ENCODE measurements around the gene POLR2B.
A peak's percentile ranks its signal among the peaks of the same experiment; 100 is the strongest.
"Not testable (repeated sequence)": the region's sequence is repeated elsewhere in the genome, so short reads cannot be mapped to it uniquely, and the experiment has no call there.

POLR2B gene

DNA sequence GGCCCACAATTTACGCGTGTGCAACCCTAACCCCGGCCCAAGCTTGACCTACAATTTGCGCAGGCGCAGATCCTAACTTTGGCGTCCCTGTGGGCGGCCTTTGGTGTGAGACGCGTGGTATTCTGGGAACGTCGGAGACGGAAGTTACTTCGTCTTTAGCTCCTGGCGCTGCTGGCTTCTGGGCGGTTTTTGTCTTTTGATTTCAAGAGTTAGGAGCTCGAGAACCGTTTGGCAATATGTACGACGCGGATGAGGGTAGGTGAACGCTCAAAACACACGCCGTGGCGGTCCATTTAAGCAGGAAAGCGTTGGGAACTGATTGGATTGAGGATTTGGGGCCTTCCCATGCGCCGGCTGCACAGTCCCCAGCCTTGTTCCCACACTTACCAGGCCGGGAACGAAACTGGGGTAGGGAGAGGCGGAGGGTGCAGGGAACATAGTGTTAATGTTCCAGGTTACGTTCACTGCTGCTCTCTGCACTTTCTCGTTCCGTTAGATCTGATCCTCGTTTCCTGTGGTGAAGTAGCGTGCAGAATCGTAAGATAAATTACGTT lies at the start of gene POLR2B:
POLR2B (plus strand) TSS at position 147 of the 554 bp plus-strand sequence; CDS start at position 237, 90 bp downstream.
- peak; percentile 89 for DNase-seq

DNA sequence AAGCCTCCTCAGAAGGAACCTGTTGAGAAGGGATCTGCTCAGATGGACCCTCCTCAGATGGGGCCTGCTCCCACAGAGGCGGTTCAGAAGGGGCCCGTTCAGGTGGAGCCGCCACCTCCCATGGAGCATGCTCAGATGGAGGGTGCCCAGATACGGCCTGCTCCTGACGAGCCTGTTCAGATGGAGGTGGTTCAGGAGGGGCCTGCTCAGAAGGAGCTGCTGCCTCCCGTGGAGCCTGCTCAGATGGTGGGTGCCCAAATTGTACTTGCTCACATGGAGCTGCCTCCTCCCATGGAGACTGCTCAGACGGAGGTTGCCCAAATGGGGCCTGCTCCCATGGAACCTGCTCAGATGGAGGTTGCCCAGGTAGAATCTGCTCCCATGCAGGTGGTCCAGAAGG lies 48.1 kb upstream of the POLR2B start:
- DNase-seq = no peak

DNA sequence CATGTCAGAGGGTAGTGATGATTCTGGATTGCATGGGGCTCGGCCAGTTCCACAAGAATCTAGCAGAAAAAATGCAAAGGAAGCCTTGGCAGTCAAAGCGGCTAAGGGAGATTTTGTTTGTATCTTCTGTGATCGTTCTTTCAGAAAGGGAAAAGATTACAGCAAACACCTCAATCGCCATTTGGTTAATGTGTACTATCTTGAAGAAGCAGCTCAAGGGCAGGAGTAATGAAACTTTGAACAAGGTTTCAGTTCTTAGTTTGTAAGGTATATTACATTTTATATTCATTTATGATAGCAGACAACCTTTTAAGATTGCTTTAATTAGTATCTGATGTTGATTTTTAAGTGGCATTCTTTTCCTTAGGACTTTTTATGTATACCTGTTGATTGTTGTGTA lies 46.8 kb upstream of the POLR2B start:
- no peak for DNase-seq

DNA sequence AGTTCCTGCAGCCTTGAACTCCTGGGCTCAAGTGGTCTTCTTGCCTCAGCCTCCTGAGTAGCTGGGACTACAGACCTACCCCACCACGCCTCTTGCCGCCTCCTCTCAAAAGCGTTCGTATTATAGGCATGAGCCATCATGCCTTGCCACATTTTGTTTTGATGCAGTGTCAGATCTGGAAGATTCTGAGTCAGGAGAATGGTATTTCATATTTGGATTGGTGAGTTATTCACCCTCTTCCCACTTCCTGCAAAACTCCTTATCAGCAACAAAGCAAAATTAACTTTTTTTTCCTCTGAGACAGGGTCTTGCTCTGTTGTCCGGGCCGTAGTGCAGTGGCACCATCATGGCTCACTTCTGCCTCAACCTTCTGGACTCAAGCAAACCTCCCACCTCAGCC lies 41.4 kb upstream of the POLR2B start:
- DNase-seq = no peak

DNA sequence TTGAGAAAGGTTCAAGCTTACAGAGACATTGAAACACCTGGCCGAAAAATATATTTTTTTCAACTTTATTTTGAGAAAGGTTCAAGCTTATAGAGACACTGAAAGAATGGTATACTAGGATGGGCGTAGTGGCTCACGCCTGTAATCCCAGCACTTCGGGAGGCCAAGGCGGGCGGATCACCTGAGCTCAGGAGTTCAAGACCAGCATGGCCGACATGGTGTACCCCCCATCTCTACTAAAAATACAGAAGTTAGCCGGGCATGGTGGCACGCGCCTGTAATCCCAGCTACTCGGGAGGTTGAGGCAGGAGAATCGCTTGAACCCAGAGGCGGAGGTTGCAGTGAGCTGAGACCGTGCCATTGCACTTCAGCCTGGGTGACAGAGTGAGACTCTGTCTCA lies 38.9 kb upstream of the POLR2B start:
- DNase-seq = not testable (repeated sequence)

DNA sequence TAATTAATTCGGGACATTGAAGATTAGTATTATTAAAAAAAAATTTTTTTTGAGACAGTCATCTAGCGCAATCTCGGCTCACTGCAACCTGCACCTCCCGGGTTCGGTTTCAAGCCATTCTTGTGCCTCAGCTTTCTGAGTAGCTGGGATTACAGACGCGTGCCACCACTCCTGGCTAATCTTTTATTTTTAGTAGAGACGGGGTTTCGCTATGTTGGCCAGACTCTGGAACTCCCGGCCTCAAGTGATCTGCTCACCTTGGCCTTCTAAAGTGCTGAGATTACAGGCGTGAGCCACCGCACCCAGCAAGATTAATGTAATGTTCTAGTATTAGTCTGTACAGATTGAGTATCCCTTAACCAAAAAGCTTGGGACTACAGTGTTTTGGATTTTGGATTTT lies 38.3 kb upstream of the POLR2B start:
- no peak for DNase-seq

DNA sequence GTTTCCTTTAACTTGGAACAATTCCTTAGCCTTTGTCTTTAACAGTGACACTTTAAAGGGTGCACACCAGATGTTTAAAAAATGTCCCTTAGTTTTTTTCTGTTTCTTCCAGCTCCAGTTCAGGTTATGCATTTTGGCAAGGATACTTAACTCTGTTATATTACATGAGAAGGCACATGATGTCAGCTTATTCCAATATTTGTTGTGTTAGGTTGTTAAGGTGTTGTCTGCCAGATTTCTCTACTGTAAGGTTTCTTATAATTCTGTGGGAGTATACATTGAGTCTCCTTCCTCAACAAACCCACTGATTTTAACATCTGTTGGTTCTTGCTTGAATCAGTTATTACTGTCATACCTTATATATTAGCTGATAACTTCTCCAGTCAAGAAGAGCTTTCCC lies 37.7 kb upstream of the POLR2B start:
- DNase-seq = no peak

DNA sequence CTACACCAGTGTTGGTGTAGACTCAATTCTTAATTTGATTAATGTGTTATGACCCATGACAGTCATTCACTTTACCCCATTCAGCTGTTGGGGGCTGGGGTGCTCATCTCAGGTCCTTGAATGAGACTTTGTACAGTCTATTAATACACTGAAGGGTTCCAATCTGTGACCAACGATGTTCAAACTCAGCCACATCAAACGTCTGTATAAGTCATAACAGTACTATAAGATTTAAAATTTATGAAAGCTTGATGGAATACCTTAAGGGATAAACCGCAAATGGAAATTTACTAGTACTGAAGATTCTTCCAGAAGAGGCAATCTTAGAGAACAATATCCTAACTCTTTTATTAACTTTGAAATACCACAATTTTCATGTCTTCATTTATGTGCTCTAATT lies 37.3 kb upstream of the POLR2B start:
- no peak for DNase-seq

DNA sequence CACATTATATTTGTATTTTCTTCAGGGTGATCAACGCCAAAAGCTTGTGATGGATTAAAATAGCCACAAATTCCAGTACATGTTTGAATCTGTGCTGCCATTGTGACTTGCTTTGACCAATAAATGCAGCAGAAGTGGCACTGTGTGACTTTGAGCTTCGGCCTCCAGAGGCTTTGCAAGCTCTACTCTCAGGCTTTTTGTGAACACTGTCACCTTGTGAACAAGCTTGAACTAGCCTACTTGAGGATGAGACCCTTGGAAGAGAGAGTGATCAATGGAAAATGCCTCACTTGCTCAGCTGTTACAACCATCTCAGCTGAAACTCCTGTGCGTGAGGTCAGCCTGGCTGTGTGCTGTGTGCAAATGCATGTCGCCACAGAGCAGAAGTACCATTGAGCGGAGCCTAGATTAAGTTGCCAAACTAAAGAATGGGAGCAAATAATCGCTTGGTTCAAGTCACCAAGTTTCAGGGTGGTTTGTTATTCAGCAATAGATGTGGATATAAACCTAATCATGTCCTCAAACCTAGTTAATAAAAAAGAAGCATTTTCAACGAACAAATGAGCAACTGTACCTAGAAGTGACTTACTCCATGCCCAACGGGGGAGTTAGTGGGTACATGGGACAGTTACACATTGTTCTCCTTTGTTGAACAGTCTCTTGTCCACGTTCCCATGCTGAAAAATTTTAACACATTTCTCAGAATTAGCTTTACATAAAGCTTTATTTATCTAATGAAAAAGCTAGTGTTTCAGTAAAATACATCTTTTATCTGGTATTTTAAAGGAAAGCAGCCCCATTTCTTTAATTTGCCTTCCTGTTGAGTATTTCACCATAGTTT lies 24.8 kb upstream of the POLR2B start:
- DNase-seq = no peak

DNA sequence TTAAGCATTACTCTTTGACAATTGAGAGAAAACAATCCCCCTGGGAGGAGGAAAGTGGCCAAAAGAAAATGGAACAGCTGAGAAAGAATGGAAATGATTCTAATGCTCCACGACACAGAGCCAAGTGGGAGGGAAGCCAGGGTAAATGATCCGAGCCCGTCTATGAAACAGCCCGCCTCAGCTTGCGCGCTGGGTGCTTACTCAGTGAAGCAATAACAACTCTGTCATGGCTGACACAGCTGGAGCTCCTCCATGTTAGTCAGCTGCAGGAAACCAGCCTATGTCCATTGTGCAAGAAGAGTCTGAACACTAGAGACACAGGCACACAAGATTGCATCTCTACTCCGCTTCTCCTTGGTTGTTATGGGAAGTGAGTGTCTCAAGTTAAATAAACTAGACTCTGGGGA lies 20.6 kb upstream of the POLR2B start:
- DNase-seq = no peak

DNA sequence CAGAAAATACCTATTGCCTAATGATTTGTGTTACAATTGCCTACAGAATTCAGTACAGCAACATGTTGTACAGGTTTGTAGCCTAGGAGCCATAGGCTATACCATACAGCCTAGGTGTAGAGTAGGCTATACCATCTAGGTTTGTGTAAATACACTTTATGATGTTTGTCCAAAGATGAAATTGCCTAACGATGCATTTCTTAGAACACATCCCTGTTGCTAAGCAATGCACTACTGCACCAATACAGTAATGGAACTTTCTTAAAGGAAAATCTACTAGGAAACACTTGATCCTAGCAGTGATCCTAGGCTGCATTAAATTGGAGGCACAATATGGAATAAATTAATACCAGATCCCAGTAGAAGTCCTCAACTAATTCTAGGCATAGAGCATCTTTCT lies 19.6 kb upstream of the POLR2B start:
- DNase-seq = no peak

DNA sequence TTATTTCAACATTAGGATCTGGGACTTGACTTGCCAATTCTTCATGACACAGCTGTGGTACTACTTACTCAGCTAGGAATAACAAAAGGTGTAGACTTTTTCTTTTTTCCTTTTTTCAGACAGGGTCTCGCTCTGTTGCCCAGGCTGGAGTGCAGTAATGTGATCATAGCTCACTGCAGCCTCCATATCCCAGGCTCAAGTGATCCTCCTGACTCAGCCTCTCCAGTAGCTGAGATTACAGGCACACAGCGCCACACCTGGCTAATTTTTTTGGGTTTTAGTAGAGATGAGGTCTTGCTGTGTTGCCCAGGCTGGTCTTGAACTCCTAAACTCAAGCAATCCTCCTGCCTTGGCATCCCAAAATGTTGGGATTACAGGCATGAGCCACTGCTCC lies 17.6 kb upstream of the POLR2B start:
- no peak for DNase-seq

DNA sequence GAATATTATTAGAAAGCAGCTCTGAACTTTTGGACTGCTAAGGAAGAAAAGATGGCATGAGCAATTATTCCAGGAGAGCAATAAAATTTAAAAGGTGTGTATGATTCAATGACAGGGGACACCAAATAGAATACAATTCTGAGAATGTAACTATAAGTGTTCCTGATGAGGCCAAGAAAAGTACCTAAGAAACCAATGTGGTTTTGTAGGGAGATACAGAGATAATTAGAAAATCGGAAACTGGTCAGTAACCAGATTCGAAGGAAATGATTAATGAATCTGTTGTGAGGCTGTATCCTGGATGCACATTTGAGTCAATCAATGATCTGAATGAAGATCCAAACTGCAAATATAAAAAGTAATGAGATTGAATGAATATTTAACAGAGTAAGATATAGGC lies 7.3 kb upstream of the POLR2B start:
- DNase-seq = no peak

DNA sequence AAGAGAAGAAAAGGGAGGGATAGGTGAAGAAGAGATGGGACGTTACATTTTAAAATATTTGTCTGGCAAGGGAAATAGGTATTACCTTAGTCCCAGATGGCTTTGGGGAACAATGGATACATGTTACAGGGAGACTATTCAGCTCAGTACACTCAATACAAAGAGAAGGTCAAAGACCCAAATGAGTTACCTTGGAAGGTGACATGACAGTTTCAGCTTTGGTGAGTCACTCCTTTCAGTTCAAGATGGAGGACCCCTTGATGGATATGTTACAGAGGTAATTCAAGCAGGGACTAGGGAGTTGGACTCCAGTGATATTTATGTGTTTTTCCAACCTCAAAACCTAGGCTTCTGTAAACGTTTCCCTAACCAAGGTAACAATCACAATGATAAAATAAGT lies 6.3 kb upstream of the POLR2B start:
- DNase-seq = no peak

DNA sequence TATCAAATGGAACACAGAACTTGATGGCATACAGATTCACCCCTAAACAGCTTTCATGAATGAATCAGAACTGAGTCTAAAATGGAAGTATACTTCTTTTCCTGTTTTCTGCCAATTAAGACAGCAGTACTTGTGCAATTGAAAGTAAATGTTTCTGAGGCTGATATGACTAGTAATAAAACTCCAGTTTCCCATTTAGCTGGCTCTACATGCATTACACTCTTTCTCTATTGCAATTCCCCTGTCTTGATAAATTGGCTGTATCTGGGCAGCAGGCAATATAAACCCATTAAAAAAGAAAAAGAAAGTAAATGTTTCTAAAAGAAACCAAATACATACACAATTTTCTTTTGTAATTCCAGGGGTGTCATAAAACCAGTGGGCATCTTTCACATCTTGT lies 5.9 kb upstream of the POLR2B start:
- no peak for DNase-seq

DNA sequence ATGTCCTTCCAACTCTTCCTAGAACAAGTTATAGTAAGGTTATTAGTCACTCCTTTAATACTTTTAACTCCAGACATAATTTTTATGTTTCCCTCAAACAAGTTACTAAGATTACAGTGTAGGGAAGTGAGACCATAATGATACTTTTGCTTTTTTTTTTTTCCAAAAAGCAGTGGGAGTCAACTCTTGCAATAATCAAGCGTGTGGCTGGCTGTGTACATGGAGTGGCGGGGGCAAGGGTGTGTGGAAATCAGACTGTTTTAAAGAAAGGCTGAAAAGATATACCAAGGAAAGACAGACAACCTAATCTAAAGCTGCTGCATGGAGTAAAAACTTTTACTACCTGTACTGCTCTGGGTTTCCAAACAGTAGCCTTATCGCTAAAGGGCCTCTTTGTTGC lies 5.4 kb upstream of the POLR2B start:
- DNase-seq = no peak

DNA sequence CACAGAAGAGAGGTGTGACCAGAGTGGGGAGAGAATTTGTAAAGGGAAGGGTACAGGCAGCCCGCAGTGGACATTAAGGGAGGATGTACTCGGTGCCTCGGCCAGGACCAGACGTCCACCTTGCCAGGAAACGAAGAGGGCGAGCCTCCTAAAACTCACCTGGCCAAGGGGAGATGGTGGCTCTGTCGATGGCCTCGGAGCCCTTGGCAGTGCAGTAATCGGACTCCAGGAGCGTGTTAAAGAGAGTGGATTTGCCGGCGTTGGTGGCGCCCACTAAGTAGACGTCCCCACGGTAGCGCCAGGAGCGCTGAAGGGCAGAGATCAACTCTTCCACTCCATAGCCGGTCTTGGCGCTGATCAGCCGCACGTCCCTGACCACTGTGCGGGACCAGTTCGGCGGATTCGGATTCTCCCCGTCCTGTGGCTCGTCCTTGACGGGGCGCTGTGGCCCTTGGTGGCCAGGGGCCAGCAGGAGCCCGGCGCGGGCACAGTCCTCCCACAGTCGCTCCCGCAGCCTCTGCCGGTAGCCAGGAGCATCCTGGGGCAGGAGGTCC lies 2.3 kb upstream of the POLR2B start:
- DNase-seq = no peak

DNA sequence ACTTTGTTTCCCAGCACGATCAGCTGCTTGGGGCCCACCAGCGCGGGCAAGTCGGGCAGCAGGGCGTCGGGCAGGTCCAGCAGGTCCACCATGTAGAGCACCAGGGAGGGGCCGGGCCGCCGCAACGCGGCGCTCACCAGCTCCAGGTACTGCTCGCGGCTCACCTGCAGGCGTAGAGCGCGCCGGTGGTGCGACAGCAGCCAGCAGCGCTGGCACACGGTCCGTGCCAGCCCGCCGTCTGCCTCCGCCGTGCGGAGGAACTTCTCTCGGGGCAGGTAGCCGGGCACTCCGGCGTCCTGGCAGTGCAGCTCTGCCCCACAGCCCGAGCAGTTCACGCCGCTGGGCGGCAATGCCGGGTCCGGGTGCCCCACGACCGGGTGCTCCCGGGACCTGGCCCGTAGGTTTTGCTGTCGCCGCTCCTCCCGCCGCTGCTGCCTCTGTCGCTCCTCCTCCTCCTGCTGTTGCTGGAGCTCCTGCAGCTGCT lies 1.8 kb upstream of the POLR2B start:
- peak; percentile 62 for DNase-seq

DNA sequence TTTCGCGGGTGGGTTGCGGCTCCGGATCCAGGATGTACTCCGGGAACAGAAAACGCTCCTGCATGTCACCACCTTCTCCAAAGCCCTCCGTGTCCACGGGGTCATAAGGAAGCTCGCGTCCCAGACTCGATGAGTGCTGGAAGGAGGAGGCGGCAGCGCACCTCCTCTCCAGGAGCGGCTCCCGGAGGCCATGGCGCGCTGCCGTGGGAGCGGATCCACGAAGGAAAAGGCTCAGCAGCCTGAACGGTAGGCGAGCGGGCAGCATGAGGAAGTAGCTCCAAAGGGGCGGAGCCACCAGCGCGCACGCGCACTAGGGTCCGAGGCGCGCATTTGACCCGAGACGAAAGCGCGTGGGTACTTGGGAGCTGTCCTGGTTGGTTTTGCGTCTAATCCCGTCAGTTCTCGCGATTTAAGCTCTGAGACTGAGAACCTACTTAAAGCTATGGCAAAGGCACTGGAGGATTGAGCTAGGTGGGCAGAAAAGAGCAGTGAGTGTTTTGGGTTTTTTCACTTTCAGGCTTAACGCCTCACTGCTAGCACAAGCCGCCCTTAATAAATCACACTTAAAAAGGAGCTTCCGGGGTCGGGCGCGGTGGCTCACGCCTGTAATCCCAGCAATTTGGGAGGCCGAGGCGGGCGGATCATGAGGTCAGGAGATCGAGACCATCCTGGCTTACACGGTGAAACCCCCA lies 1.2 kb upstream of the POLR2B start, which contains the start of gene NOA1:
NOA1 (minus strand) TSS at position 286 of the 692 bp plus-strand sequence; CDS start at position 265, 21 bp downstream.
- peak; percentile 98 for DNase-seq

DNA sequence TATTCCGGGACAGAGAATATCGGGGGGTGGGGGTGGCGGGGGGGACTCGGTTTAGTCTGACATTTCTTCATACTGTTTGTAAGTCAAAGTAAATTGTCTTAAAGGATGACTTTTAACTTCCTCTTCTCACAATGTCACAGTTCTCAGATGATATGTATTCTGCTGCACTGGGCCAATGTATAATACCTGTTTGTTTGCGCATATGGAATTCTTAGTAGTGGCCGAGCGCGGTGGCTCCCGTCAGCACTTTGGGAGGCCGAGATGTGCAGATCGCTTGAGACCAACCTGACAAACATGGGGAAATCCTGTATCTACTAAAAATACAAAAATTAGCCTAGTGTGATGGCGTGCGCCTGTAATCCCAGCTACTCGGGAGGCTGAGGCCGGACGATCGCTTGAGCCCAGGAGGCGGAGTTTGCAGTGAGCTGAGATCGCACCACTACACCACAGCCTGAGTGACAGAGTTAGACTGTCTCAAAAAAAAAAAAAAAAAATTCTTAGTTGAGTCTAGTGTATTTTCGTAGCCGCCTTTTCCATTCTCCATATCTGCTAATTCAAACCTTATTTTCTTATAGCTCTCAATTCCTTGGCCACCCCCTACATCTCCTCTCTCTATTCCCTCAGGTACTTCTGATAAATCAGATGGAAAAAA lies 851 bp downstream of the POLR2B start:
- peak; percentile 33 for DNase-seq

DNA sequence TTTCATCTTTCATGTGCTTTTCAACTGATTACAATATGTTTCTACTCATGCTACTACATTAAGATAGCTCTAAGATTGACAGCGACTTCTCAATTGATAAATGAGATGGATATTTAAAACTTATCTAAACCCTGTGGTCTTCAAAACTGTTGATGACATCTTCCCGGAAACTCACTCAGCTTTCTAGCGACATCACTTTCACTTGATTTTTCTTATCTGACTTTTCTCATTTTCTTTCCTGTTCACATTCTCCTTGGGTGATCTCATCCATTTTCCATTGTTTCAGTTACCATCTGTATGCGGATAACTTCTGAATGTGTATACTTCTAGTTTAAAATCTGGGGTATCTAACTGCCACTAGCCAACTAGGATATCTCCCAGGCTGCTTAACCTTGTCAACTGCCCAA lies 3.1 kb downstream of the POLR2B start:
- no peak for DNase-seq

DNA sequence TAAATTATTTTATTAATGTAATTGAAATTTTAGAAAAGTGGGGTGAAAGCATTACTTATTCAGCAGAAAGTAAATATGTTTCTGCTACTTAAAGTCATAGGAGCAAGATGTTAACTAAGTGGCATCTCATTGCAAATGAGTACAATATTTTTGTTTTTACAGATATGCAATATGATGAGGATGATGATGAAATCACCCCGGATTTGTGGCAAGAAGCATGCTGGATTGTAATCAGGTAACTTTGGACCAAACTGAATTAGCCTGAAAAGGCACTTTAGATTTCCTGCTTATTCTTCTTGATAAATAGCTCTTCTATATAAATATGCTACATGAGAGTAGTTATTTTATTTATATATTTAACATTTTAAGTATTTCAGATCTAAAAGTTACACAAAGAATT lies 7.5 kb downstream of the POLR2B start:
- DNase-seq = no peak

DNA sequence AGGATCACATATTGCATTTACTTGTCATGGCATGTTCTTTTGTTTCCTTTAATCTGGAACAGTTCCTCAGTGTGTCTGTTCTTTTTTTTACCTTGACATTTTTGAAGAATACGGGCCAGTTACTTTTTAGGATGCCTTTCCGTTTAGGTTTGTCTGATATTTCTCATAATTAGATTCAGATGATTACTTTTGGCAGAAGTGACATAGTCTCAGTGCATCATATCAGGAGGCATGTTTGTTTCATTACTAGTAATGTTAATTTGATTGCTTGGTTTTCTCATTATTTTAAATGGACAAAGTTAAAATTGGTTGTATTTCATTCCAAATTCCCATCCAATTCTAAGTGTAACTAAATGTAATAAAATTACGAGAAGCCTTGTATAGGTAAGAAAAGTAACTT lies 8.3 kb downstream of the POLR2B start:
- DNase-seq = no peak

All from CD4-positive, alpha-beta T cell treated with Interleukin-6 for 4 hours (primary cell).